H1 (cell line): ENCODE measurements around the gene PIP4K2C. TPM values are rescaled to one million over a fixed set of nuclear protein-coding genes. Genes with fewer than 3 reads are reported as not detected.

Experiments used
- CTCF ChIP-seq, 3 experiments: IDR thresholded peaks; 1 replicate in 2 of 3; 2 replicates in 1 of 3; pipeline versions ENCODE4 v1.5.1 to v1.6.1; 2011; ENCODE audit warnings: low read length in 3 of 3, mild to moderate bottlenecking in 3 of 3, inconsistent platforms in 2 of 3, low read depth in 1 of 3, moderate library complexity in 1 of 3; ENCODE audit not compliant: insufficient read depth in 1 of 3; ENCODE audit errors: control extremely low read depth in 1 of 3
- NRF1 ChIP-seq: IDR thresholded peaks from 2 replicates; pipeline ENCODE4 v1.6.1; 2011; ENCODE audit warnings: mild to moderate bottlenecking, low read depth, low read length, improper control_type of control experiment
- POLR2A ChIP-seq, 2 experiments: IDR thresholded peaks; 1 replicate in 1 of 2; 2 replicates in 1 of 2; pipeline ENCODE4 v1.6.1; 2011; ENCODE audit warnings: low read depth in 2 of 2, low read length in 2 of 2, mild to moderate bottlenecking in 2 of 2; ENCODE audit errors: control extremely low read depth in 1 of 2
- RAD21 ChIP-seq, 2 experiments: IDR thresholded peaks in 1 of 2; conservative IDR thresholded peaks in 1 of 2; 2 replicates each; pipeline ENCODE4 v1.6.1; 2011; ENCODE audit warnings: low read depth in 2 of 2, low read length in 2 of 2, improper control_type of control experiment in 1 of 2, inconsistent platforms in 1 of 2, mild to moderate bottlenecking in 1 of 2, moderate library complexity in 1 of 2
- SP2 ChIP-seq: IDR thresholded peaks from 2 replicates; pipeline ENCODE4 v1.6.1; 2012; ENCODE audit warnings: mild to moderate bottlenecking, low read length, inconsistent platforms
- ZNF274 ChIP-seq: IDR thresholded peaks from 2 replicates; pipeline ENCODE4 v1.7.0; 2012; ENCODE audit warnings: low read length, borderline replicate concordance; ENCODE audit errors: extremely low read depth
- polyA plus RNA-seq, 7 experiments: library from polyadenylated mRNA; depleted of rRNA in 3 of 7; stranded (reverse) in 5 of 7; unstranded in 2 of 7; fragments of >200 nt in 5 of 7; fragments of 200-250 nt in 2 of 7; gene quantifications; 1 replicate in 5 of 7; 2 replicates in 1 of 7; 4 replicates in 1 of 7; pipeline versions ENCODE4 v1.2.1 to v1.2.3, GENCODE V29; 2011 to 2013; ENCODE audit warnings: missing spikeins in 2 of 7, mixed read lengths in 2 of 7
- total RNA-seq: library from RNA; stranded (reverse); fragmentation: NEBNext Ultra II Directional; extraction: Animal tissue kit (Norgen Biotek cat#: 25700); gene quantifications from 2 replicates; pipeline ENCODE4 v1.2.1, GENCODE V29; 2021
- TF ChIP-seq, protein P1 (sequence below): fragments of 300-600 bp; sonication (generic); IDR thresholded peaks from 2 replicates; pipeline ENCODE4 v1.7.1; 2012; ENCODE audit warnings: low read length, moderate library complexity, mild to moderate bottlenecking, inconsistent platforms; ENCODE audit not compliant: insufficient replicate concordance

Gene PIP4K2C
- total and polyA plus RNA-seq, 2 of the 8 experiments (the other 6 are each of a cell fraction or from before 2014, with no cell fraction given) = 25.0 to 27.1 TPM

- TF ChIP-seq SP2 (no peak), CTCF (IDR thresholded peaks at IDR 0.05; ENCODE audit: control extremely low read depth in 1 of 3, insufficient read depth in 1 of 3, low read depth in 1 of 3, low read length in 3 of 3) (no peak), RAD21 (IDR thresholded peaks at IDR 0.05 in 1 of 2, conservative IDR thresholded peaks at IDR 0.05 in 1 of 2; ENCODE audit: low read depth in 2 of 2, low read length in 2 of 2) (no peak), ZNF274 (no peak), NRF1 (no peak), POLR2A (IDR thresholded peaks at IDR 0.05; ENCODE audit: control extremely low read depth in 1 of 2, low read depth in 2 of 2, low read length in 2 of 2) (no peak)
- TF ChIP-seq, protein P1, sequence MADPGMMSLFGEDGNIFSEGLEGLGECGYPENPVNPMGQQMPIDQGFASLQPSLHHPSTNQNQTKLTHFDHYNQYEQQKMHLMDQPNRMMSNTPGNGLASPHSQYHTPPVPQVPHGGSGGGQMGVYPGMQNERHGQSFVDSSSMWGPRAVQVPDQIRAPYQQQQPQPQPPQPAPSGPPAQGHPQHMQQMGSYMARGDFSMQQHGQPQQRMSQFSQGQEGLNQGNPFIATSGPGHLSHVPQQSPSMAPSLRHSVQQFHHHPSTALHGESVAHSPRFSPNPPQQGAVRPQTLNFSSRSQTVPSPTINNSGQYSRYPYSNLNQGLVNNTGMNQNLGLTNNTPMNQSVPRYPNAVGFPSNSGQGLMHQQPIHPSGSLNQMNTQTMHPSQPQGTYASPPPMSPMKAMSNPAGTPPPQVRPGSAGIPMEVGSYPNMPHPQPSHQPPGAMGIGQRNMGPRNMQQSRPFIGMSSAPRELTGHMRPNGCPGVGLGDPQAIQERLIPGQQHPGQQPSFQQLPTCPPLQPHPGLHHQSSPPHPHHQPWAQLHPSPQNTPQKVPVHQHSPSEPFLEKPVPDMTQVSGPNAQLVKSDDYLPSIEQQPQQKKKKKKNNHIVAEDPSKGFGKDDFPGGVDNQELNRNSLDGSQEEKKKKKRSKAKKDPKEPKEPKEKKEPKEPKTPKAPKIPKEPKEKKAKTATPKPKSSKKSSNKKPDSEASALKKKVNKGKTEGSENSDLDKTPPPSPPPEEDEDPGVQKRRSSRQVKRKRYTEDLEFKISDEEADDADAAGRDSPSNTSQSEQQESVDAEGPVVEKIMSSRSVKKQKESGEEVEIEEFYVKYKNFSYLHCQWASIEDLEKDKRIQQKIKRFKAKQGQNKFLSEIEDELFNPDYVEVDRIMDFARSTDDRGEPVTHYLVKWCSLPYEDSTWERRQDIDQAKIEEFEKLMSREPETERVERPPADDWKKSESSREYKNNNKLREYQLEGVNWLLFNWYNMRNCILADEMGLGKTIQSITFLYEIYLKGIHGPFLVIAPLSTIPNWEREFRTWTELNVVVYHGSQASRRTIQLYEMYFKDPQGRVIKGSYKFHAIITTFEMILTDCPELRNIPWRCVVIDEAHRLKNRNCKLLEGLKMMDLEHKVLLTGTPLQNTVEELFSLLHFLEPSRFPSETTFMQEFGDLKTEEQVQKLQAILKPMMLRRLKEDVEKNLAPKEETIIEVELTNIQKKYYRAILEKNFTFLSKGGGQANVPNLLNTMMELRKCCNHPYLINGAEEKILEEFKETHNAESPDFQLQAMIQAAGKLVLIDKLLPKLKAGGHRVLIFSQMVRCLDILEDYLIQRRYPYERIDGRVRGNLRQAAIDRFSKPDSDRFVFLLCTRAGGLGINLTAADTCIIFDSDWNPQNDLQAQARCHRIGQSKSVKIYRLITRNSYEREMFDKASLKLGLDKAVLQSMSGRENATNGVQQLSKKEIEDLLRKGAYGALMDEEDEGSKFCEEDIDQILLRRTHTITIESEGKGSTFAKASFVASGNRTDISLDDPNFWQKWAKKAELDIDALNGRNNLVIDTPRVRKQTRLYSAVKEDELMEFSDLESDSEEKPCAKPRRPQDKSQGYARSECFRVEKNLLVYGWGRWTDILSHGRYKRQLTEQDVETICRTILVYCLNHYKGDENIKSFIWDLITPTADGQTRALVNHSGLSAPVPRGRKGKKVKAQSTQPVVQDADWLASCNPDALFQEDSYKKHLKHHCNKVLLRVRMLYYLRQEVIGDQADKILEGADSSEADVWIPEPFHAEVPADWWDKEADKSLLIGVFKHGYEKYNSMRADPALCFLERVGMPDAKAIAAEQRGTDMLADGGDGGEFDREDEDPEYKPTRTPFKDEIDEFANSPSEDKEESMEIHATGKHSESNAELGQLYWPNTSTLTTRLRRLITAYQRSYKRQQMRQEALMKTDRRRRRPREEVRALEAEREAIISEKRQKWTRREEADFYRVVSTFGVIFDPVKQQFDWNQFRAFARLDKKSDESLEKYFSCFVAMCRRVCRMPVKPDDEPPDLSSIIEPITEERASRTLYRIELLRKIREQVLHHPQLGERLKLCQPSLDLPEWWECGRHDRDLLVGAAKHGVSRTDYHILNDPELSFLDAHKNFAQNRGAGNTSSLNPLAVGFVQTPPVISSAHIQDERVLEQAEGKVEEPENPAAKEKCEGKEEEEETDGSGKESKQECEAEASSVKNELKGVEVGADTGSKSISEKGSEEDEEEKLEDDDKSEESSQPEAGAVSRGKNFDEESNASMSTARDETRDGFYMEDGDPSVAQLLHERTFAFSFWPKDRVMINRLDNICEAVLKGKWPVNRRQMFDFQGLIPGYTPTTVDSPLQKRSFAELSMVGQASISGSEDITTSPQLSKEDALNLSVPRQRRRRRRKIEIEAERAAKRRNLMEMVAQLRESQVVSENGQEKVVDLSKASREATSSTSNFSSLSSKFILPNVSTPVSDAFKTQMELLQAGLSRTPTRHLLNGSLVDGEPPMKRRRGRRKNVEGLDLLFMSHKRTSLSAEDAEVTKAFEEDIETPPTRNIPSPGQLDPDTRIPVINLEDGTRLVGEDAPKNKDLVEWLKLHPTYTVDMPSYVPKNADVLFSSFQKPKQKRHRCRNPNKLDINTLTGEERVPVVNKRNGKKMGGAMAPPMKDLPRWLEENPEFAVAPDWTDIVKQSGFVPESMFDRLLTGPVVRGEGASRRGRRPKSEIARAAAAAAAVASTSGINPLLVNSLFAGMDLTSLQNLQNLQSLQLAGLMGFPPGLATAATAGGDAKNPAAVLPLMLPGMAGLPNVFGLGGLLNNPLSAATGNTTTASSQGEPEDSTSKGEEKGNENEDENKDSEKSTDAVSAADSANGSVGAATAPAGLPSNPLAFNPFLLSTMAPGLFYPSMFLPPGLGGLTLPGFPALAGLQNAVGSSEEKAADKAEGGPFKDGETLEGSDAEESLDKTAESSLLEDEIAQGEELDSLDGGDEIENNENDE = no peak
These were observed 24.0 kb downstream of the PIP4K2C start (continued) for GRCh38 chr12:57614948-57615500.
